Adrenal gland (tissue), 5 donors: ENCODE data around the gene CACNB4.

Source experiments
- POLR2A ChIP-seq, 2 donors: fragments of 450-650 bp; IDR thresholded peaks; one replicate each; pipeline ENCODE4 v1.6.1; 2017; ENCODE audit warnings: antibody characterized with exemption in 2 of 2, mild to moderate bottlenecking in 2 of 2, moderate library complexity in 1 of 2
- TF ChIP-seq, protein P1 (sequence below), 6 experiments: fragments of 450-650 bp in 4 of 6; fragments of 200-600 bp in 2 of 6; sonication (generic) in 1 of 6; IDR thresholded peaks; 1 replicate in 5 of 6; 2 replicates in 1 of 6; pipeline versions ENCODE4 v1.5.1 to v1.8.0; 2016 to 2021; ENCODE audit warnings: antibody characterized with exemption in 6 of 6, mild to moderate bottlenecking in 2 of 6, moderate library complexity in 1 of 6
- donor health status: DM: no; HTN: no; CAD: no.

DNA sequence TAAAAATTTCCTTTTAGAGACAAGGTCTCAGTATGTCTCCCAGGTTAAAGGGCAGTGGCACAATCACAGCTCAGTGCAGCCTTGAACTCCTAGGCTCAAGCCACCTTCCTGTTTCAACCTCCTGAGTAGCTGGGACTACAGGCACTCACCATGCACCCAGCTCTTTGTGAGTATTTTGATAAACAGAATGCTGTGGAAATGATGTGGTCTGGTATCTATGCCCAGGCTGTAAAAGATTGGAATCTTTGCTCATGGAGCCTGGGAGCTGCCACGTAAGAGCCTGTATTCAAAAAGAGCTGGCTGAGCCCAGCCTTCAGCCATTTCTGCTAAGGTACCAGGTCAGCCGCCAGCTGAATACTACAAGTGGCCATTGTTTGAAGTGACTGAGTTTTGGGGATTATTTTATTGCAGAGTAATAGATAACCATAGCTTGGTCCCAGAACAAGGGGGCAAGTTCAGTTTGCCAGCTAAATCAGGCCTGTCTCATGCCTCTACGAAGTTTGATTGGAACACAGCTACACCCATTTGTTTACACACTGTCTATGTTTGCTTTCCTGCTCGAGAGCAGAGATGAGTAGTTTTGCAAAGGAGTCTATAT is 249.3 kb downstream of the CACNB4 start:
- TF ChIP-seq, protein P1, sequence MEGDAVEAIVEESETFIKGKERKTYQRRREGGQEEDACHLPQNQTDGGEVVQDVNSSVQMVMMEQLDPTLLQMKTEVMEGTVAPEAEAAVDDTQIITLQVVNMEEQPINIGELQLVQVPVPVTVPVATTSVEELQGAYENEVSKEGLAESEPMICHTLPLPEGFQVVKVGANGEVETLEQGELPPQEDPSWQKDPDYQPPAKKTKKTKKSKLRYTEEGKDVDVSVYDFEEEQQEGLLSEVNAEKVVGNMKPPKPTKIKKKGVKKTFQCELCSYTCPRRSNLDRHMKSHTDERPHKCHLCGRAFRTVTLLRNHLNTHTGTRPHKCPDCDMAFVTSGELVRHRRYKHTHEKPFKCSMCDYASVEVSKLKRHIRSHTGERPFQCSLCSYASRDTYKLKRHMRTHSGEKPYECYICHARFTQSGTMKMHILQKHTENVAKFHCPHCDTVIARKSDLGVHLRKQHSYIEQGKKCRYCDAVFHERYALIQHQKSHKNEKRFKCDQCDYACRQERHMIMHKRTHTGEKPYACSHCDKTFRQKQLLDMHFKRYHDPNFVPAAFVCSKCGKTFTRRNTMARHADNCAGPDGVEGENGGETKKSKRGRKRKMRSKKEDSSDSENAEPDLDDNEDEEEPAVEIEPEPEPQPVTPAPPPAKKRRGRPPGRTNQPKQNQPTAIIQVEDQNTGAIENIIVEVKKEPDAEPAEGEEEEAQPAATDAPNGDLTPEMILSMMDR (IDR thresholded peaks at IDR 0.05), result no peak
- TF ChIP-seq POLR2A (IDR thresholded peaks at IDR 0.05), result no peak
